IMR-90 (cell line): ENCODE measurements around the gene KRTAP5-3. TPM values are rescaled to one million over a fixed set of nuclear protein-coding genes. Genes with fewer than 3 reads are reported as not detected.

Source experiments
- ATAC-seq: fragments of 200-7000 bp; cut with Tn5 transposase; 2 replicates; pipeline ENCODE4 v1.9.1; 2020; ENCODE audit warnings: low read depth, mild to moderate bottlenecking, moderate library complexity
- BruUV-seq: library from RNA; stranded (reverse); fragments of 400-500 nt; replicated peaks from 2 replicates; lab custom pipeline; 2021; lab: Mats Ljungman, UMichigan
- CTCF ChIA-PET: fragments of 300-600 bp; formaldehyde crosslinking; extraction: SDS; loops from one replicate; lab custom pipeline; 2021; ENCODE audit warnings: antibody characterized with exemption; lab: Yijun Ruan, JAX
- POLR2A ChIA-PET: fragments of 300-600 bp; sonication (Branson Sonifier 250); formaldehyde crosslinking; loops from one replicate; lab custom pipeline; 2022; ENCODE audit warnings: antibody characterized with exemption; ENCODE audit not compliant: unreplicated experiment; lab: Charles Lee
- DNase-seq: peaks from one replicate; pipeline ENCODE4 v3.0.0; 2013
- H2AFZ ChIP-seq: replicated peaks from 2 replicates; pipeline ENCODE3; 2013; ENCODE audit warnings: low read length, mild to moderate bottlenecking; ENCODE audit not compliant: poor library complexity
- H2AK5ac ChIP-seq: 2 replicates; pipeline ENCODE4 v1.6.1; 2013; ENCODE audit warnings: low read depth, low read length, inconsistent platforms
- H2AK9ac ChIP-seq: replicated peaks from 2 replicates; pipeline ENCODE3; 2013; ENCODE audit warnings: mild to moderate bottlenecking, low read depth, low read length, moderate library complexity; ENCODE audit not compliant: poor library complexity
- H2BK120ac ChIP-seq: 2 replicates; pipeline ENCODE4 v1.6.1; 2013; ENCODE audit warnings: low read depth, low read length, inconsistent platforms
- H2BK15ac ChIP-seq: 3 replicates; pipeline ENCODE4 v1.6.1; 2013; ENCODE audit warnings: low read depth, low read length, inconsistent platforms
- H2BK20ac ChIP-seq: 2 replicates; pipeline ENCODE4 v1.6.1; 2013; ENCODE audit warnings: low read depth, mild to moderate bottlenecking, inconsistent platforms, low read length, moderate library complexity
- H2BK5ac ChIP-seq: 2 replicates; pipeline ENCODE4 v1.6.1; 2013; ENCODE audit warnings: mild to moderate bottlenecking, low read depth, low read length, inconsistent platforms; ENCODE audit not compliant: poor library complexity, severe bottlenecking
- H3K14ac ChIP-seq: replicated peaks from 2 replicates; pipeline ENCODE4 v1.6.1; 2013; ENCODE audit warnings: low read depth, low read length, inconsistent platforms
- H3K18ac ChIP-seq: 2 replicates; pipeline ENCODE4 v1.6.1; 2013; ENCODE audit warnings: low read depth, low read length, control low read depth
- H3K23ac ChIP-seq: 2 replicates; pipeline ENCODE4 v1.6.1; 2013; ENCODE audit warnings: low read depth, low read length, inconsistent platforms
- H3K27ac ChIP-seq: 2 replicates; pipeline ENCODE4 v1.5.1; 2013; ENCODE audit warnings: mild to moderate bottlenecking, control low read depth, low read length; ENCODE audit not compliant: insufficient read depth
- H3K27me3 ChIP-seq: 2 replicates; pipeline ENCODE4 v1.6.1; 2013; ENCODE audit warnings: low read length; ENCODE audit not compliant: control insufficient read depth, insufficient read depth
- H3K36me3 ChIP-seq: 2 replicates; pipeline ENCODE4 v1.6.1; 2013; ENCODE audit warnings: low read length, mixed read lengths; ENCODE audit not compliant: control insufficient read depth, insufficient read depth
- H3K4ac ChIP-seq: 2 replicates; pipeline ENCODE4 v1.6.1; 2013; ENCODE audit warnings: low read depth, low read length, inconsistent platforms
- H3K4me1 ChIP-seq: 2 replicates; pipeline ENCODE4 v1.6.1; 2013; ENCODE audit warnings: low read length, mixed read lengths; ENCODE audit not compliant: control insufficient read depth, insufficient read depth
- H3K4me2 ChIP-seq: 2 replicates; pipeline ENCODE4 v1.6.1; 2013; ENCODE audit warnings: low read depth, mild to moderate bottlenecking, control low read depth, low read length, moderate library complexity
- H3K4me3 ChIP-seq: 2 replicates; pipeline ENCODE4 v1.5.1; 2013; ENCODE audit warnings: low read depth, mild to moderate bottlenecking, control low read depth, low read length, moderate library complexity; ENCODE audit not compliant: insufficient read depth
- H3K56ac ChIP-seq: 2 replicates; pipeline ENCODE4 v1.6.1; 2013; ENCODE audit warnings: low read length, inconsistent platforms; ENCODE audit not compliant: insufficient read depth; ENCODE audit errors: extremely low read depth
- H3K79me1 ChIP-seq, 2 experiments: 2 replicates each; pipeline ENCODE4 v1.6.1; 2013; ENCODE audit warnings: low read length in 2 of 2, inconsistent platforms in 1 of 2, low read depth in 1 of 2
- H3K9ac ChIP-seq: 2 replicates; pipeline ENCODE4 v1.6.1; 2013; ENCODE audit warnings: low read depth, low read length, control low read depth
- H3K9me1 ChIP-seq: 2 replicates; pipeline ENCODE4 v1.6.1; 2013; ENCODE audit warnings: low read length, inconsistent platforms; ENCODE audit not compliant: insufficient read depth
- H3K9me3 ChIP-seq: 2 replicates; pipeline ENCODE4 v1.6.1; 2013; ENCODE audit warnings: low read length; ENCODE audit not compliant: control insufficient read depth, insufficient read depth
- H4K20me1 ChIP-seq: 2 replicates; pipeline ENCODE4 v1.6.1; 2013; ENCODE audit warnings: low read length, inconsistent platforms; ENCODE audit not compliant: insufficient read depth
- H4K5ac ChIP-seq: 2 replicates; pipeline ENCODE4 v1.6.1; 2013; ENCODE audit warnings: mild to moderate bottlenecking, low read depth, low read length, control low read depth
- H4K8ac ChIP-seq, 2 experiments: 2 replicates each; pipeline ENCODE4 v1.6.1; 2013; ENCODE audit warnings: low read depth in 2 of 2, low read length in 2 of 2, control low read depth in 1 of 2, inconsistent platforms in 1 of 2
- H4K91ac ChIP-seq: 2 replicates; pipeline ENCODE4 v1.6.1; 2013; ENCODE audit warnings: low read depth, low read length, inconsistent platforms; ENCODE audit not compliant: insufficient read depth
- CEBPB ChIP-seq: IDR thresholded peaks from 2 replicates; pipeline ENCODE4 v1.6.1; 2012; ENCODE audit warnings: low read depth, low read length, improper control_type of control experiment
- CHD1 ChIP-seq: IDR thresholded peaks from 2 replicates; pipeline ENCODE4 v1.6.1; 2012; ENCODE audit warnings: low read depth, low read length, improper control_type of control experiment
- ELK1 ChIP-seq: fragments of 150-350 bp; IDR thresholded peaks from 2 replicates; pipeline ENCODE4 v1.6.1; 2016; ENCODE audit warnings: low read depth, mild to moderate bottlenecking, low read length, moderate library complexity, borderline replicate concordance
- FOS ChIP-seq: fragments of 150-350 bp; IDR thresholded peaks from 2 replicates; pipeline ENCODE4 v1.6.1; 2016; ENCODE audit warnings: low read depth, low read length
- MAZ ChIP-seq: IDR thresholded peaks from 2 replicates; pipeline ENCODE4 v1.6.1; 2012; ENCODE audit warnings: low read depth, mild to moderate bottlenecking, low read length, improper control_type of control experiment, moderate library complexity, borderline replicate concordance
- NFE2L2 ChIP-seq: fragments of 150-350 bp; IDR thresholded peaks from 2 replicates; pipeline ENCODE4 v1.6.1; 2016; ENCODE audit warnings: low read depth, mild to moderate bottlenecking, low read length
- POLR2A ChIP-seq: IDR thresholded peaks from 2 replicates; pipeline ENCODE4 v1.6.1; 2012; ENCODE audit warnings: mild to moderate bottlenecking, low read depth, low read length
- RAD21 ChIP-seq: IDR thresholded peaks from 2 replicates; pipeline ENCODE4 v1.6.1; 2012; ENCODE audit warnings: low read length, improper control_type of control experiment
- RCOR1 ChIP-seq: IDR thresholded peaks from 2 replicates; pipeline ENCODE4 v1.6.1; 2012; ENCODE audit warnings: mild to moderate bottlenecking, low read length, improper control_type of control experiment; ENCODE audit not compliant: insufficient replicate concordance
- RFX5 ChIP-seq: IDR thresholded peaks from 2 replicates; pipeline ENCODE4 v1.8.0; 2012; ENCODE audit warnings: low read depth, mild to moderate bottlenecking, low read length, moderate library complexity
- WGBS, 2 experiments: methylation state at CpG; one replicate each; pipeline versions ENCODE4 v1.1.5 to v1.1.7; 2013; ENCODE audit warnings: missing lambda C conversion rate in 2 of 2; ENCODE audit not compliant: insufficient read length in 1 of 2; ENCODE audit errors: extremely low coverage in 2 of 2; 5-methylcytosine and 5-hydroxymethylcytosine counted together
- dilution Hi-C: fragments of 300-500 bp; cut with HindIII; formaldehyde crosslinking; loops from one replicate; pipeline ENCODE4 v1.14.3; 2018; ENCODE audit warnings: low sequenced_read_pairs; ENCODE audit not compliant: unreplicated experiment
- in situ Hi-C: fragments of 300-500 bp; cut with MboI; formaldehyde crosslinking; loops from 3 replicates; pipeline ENCODE4 v1.14.3; 2019; ENCODE audit warnings: low sequenced_read_pairs, inconsistent platforms, mixed read lengths
- intact Hi-C: fragments of 100-400 bp; cut with micrococcal nuclease; formaldehyde crosslinking; loops from 2 replicates; pipeline ENCODE4 v1.10.0; 2022
- polyA plus RNA-seq, 3 experiments: library from polyadenylated mRNA; depleted of rRNA; stranded (reverse); fragments of >200 nt; gene quantifications; 2 replicates each; pipeline ENCODE4 v1.2.3, GENCODE V29; 2012; ENCODE audit warnings: low replicate concordance in 1 of 3
- total RNA-seq: library from RNA; depleted of rRNA; stranded (reverse); fragments of >200 nt; gene quantifications from 2 replicates; pipeline ENCODE4 v1.2.3, GENCODE V29; 2012
- TF ChIP-seq, protein P1 (sequence below): conservative IDR thresholded peaks from 2 replicates; pipeline ENCODE4 v1.5.1; 2012; ENCODE audit warnings: mild to moderate bottlenecking, low read depth, low read length, improper control_type of control experiment

The KRTAP5-3 gene
- total and polyA plus RNA-seq, 2 of the 4 experiments (the other 2 are of a cell fraction), result not detected

- in situ Hi-C loops, result no loop called here
- Histone ChIP-seq H3K4me3 (no peak overlapping the region), H4K8ac (no peak overlapping the region), H2BK120ac (no peak overlapping the region), H2AK9ac (no peak overlapping the region), H3K9me1 (no peaks in the 10 kb centered on the region), H4K91ac (no peak overlapping the region), H2AK5ac (no peak overlapping the region), H2BK20ac (no peak overlapping the region), H3K27ac (no peak overlapping the region), H3K14ac (no peak overlapping the region), H3K23ac (no peak overlapping the region), H2BK15ac (no peak overlapping the region), H4K5ac (no peak overlapping the region), H3K9ac (no peak overlapping the region), H2AFZ (no peak overlapping the region), H4K20me1 (no peaks in the 10 kb centered on the region), H2BK5ac (no peak overlapping the region), H3K56ac (no peak overlapping the region), H3K36me3 (no peaks in the 10 kb centered on the region), H3K18ac (no peak overlapping the region), H3K4ac (no peak overlapping the region), H3K27me3 (peaks cover 27% of the 10 kb centered on the region), H3K4me2 (no peak overlapping the region), H3K9me3 (0 out of 2 replicates have a peak, but pooled peaks cover 2% of the 10 kb centered on the region), H3K4me1 (no peaks in the 10 kb centered on the region), H3K79me1 (no peaks in the 10 kb centered on the region)
- DNase-seq (no peak), ATAC-seq (no peak)
- no peak for TF ChIP-seq MAZ
- TF ChIP-seq, protein P1, sequence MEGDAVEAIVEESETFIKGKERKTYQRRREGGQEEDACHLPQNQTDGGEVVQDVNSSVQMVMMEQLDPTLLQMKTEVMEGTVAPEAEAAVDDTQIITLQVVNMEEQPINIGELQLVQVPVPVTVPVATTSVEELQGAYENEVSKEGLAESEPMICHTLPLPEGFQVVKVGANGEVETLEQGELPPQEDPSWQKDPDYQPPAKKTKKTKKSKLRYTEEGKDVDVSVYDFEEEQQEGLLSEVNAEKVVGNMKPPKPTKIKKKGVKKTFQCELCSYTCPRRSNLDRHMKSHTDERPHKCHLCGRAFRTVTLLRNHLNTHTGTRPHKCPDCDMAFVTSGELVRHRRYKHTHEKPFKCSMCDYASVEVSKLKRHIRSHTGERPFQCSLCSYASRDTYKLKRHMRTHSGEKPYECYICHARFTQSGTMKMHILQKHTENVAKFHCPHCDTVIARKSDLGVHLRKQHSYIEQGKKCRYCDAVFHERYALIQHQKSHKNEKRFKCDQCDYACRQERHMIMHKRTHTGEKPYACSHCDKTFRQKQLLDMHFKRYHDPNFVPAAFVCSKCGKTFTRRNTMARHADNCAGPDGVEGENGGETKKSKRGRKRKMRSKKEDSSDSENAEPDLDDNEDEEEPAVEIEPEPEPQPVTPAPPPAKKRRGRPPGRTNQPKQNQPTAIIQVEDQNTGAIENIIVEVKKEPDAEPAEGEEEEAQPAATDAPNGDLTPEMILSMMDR, result no peak
- no peak for TF ChIP-seq CHD1
- TF ChIP-seq RFX5, result no peak
- no peak for TF ChIP-seq ELK1
- no peak for TF ChIP-seq RAD21
- TF ChIP-seq CEBPB, result no peak
- no peak for TF ChIP-seq NFE2L2
- no peak for TF ChIP-seq POLR2A
- no peak for TF ChIP-seq RCOR1
- no peak for TF ChIP-seq FOS
- dilution Hi-C loops, result no loop called here
- POLR2A ChIA-PET, result no interaction called here
- no TSS peak for BruUV-seq
- CTCF ChIA-PET, result no interaction called here
- 80% methylated on average over 2 of the region's 10 CpGs; no CpG with 5 or more reads in 1 of the 2 experiments for WGBS, 2 experiments
- intact Hi-C loops, result no loop called here
These were observed 10.0 kb upstream of the KRTAP5-3 start for GRCh38 chr11:1618231-1618630.
